Activated CD4-positive, alpha-beta T cell treated with anti-CD3 and anti-CD28 coated beads for 24 hours (primary cell): ENCODE data around the gene APC2.

ENCODE experiments used
- DNase-seq, 2 donors: peaks; one replicate each; pipeline ENCODE4 v3.0.0-alpha.2; 2020; ENCODE audit warnings: low read depth in 2 of 2

APC2 gene, protein sequence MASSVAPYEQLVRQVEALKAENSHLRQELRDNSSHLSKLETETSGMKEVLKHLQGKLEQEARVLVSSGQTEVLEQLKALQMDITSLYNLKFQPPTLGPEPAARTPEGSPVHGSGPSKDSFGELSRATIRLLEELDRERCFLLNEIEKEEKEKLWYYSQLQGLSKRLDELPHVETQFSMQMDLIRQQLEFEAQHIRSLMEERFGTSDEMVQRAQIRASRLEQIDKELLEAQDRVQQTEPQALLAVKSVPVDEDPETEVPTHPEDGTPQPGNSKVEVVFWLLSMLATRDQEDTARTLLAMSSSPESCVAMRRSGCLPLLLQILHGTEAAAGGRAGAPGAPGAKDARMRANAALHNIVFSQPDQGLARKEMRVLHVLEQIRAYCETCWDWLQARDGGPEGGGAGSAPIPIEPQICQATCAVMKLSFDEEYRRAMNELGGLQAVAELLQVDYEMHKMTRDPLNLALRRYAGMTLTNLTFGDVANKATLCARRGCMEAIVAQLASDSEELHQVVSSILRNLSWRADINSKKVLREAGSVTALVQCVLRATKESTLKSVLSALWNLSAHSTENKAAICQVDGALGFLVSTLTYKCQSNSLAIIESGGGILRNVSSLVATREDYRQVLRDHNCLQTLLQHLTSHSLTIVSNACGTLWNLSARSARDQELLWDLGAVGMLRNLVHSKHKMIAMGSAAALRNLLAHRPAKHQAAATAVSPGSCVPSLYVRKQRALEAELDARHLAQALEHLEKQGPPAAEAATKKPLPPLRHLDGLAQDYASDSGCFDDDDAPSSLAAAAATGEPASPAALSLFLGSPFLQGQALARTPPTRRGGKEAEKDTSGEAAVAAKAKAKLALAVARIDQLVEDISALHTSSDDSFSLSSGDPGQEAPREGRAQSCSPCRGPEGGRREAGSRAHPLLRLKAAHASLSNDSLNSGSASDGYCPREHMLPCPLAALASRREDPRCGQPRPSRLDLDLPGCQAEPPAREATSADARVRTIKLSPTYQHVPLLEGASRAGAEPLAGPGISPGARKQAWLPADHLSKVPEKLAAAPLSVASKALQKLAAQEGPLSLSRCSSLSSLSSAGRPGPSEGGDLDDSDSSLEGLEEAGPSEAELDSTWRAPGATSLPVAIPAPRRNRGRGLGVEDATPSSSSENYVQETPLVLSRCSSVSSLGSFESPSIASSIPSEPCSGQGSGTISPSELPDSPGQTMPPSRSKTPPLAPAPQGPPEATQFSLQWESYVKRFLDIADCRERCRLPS (N-terminal part only)

DNA sequence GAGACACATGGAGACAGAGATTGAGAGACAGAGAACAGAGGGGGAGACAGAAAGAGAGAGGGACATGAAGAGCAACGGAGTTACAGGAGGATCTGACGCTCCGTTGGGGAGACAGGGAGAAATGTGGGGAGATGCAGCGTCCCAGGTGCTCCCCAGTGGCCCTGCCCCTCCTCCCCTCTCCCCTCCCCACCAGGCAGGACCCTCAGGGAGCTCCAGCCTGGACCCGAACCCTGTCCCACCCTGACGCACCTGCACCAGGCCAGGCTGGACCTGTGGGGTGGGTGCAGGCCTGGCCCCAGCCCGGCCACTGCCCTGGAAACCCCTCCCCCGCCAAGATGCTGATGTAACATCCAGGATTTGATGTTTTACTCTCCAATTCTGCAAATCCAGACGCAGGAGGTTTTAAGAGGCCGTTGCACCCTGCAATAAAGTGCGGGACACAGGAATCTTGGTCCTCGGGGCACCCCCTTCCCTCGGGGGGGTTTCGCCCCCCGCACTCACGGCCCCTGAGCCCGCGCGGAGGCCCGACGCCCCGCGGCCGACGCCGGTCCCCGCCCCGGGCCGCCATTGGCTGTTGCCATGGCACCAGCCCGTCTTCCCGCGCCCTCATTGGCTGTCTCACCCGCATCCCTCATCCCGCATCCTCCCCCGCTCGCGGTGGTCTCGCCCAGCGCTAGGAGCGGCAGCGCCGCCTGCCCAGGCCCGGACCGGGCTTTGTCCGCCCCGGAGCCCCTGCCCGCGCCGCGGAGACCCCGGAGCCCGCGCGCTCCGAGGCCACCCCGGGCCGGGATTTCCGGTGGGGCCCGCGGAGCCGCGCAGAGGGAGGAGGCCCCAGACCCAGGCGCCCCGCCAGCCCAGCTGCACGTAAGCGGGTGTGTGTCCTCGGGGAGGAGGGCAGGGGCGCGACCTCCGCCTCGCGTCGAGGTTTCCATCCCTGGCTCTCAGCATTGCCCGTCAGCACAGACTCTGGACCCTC is at the start of gene APC2:
APC2 (plus strand) TSS at position 655 of the 976 bp plus-strand sequence. CDS start 2,881 bp downstream, outside the sequence.
- no peak for DNase-seq

DNA sequence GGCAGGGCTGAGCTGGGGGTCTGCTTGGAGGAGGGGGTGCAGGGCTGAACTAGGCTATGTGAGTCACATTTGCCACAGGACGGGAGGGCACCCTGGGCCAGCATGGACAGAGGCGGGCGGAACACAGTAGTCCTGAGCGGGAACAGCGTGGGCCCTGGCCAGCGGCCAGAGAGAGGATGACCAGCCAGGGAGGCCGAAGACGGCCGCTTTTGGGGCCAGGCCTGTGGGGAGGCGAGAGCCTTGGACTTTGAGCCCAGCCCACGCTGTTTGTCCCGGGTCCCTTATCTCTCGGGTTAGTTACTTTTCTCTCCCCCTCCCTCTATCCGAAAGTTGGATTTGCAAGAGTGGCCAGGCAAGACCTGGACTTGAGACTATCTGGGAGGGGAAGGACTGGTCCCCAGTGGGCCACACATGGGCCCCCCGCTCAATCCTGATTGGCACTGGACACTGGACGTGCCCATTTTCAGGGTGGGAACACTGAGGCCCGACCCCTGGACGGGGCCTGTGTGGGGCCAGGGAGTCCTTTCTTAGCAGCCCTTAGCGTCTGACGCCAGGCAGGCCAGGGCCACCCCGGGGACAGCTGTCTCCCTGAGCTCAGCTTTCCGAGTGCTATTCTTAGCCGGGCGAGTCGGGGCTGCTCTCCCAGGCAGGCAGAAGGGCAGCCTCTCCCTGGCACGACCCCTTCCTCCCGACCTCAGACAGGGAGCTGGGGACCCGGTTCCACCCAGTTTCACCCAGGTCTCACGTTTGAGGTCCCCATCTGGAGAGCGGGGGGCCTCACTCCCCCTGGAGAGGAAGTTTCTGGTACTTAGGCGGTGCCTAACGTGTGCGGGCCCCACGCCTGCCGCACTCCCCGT is 49.4 kb upstream of the APC2 start:
- no peak for DNase-seq

DNA sequence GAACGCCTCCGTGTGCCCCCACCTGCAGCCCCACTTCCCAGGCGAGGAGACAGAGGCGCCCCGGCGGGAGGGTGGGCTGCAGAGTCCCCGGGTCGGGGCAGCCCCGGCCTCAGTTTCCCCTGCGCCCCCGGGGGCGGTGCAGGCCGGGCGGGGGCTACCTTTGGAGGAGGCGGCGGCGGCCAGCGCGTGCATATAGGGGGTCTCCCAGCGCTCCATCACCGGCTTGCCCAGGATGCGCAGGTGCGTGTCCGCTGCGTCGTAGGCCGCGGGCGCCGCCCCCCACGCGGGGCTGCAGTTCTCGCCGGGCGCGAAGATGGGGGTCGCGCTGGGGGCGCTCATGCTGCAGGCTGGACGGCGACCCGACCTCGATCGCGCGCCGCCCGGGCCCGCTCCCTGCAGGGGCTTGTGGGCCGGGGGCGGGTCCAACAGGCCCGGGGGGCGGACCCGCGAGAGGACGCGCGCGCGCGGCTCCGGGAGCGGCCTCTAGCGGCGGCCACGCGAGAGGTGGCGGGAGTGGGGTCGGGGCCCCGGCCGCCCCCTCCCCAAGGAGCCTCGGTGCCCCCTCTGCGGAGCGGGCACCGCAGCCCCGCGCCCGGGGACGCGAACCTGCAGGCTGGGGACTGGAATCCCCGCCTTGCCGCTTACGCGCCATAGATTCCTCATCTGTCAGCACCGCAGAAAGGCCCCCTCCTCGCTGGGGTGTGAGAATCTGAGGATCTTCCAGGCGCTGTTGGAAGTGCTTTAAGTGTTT is 48.6 kb upstream of the APC2 start, which contains the start of gene GAMT:
GAMT (minus strand) TSS at position 405 of the 751 bp plus-strand sequence; CDS start at position 339, 66 bp downstream.
- DNase-seq = peak; percentile 39 to 51

DNA sequence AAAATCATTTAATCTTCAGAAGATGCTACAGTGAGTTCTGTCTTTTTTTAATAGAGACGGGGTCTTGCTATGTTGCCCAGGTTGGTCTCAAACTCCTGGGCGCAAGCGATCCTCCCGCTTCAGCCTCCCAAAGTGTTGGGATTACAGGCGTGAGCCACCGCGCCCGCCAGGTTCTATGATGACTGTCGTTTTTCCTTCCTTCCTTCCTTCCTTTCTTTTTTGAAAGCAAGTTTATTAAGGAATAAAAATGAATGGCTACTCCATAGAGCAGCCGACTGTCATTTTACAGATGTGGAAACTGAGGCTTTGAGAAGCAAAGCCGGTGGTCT is 48.1 kb upstream of the APC2 start:
- DNase-seq = no peak

DNA sequence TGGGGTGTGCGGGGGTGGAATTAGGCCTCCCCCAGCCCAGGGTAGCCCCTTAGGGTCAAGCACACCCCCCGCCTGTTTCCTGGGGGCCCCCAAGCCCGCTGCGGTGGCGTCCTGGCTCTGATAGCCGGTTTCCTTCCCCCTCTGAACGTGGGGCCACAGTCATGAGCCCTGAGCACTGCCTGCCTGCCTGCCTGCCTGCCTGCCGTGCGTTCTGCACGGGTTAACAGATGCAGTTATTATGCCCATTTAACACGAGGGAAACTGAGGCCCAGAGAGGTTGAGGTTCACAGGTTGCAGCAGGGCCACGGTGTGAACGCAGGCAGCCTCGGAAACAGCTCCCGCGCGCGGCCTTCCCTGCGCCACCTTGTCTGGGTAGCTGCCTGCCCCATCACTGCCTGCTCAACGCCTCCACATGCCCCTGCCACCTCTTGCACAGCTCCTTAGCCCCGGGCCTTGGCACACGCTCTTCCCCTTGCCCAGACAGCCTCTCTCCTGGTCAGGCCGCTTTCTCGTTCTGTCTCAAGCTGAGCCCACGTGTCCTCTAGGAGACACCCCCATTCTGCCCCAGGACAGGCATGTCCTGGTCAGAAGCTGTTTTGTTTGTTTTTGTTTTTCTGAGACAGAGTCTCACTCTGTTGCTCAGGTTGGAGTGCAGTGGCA is 47.4 kb upstream of the APC2 start:
- DNase-seq = no peak

DNA sequence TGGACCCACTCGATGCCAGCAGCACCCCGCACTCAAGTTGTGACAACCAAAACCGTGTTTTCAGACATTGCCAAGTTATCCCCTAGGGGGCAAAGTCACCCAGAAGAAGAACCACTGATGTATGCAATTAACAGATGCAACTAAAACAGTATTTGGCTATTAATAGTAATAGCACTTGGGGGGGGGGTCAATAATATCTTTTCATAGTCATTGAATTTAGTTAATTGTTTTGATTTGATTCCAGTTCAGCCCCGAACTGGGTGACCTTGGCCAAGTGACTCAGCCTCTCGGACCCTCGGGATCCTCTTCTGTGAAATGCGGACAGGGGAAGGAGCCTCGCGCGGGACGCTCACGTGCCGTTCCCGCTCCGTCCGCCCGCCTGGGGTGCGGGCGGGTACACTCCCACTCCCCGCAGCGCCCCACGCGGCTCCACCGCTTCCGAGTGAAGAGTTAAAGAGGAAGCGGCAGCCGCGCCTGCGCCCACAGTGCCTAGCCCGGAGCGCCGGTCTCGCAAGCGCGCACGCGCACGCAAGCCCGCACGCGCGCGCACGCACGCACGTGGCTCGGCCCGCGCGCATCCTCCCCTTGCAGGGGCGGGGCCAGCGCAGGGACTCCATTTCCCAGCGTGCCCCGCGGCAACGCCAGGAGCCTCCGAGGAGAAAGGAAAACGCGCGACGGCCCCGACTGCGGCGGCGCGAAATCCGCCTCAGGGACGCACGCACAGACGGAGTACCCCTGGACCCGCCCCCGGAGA is 43.0 kb upstream of the APC2 start:
- peak; percentile 98 to 99 for DNase-seq

DNA sequence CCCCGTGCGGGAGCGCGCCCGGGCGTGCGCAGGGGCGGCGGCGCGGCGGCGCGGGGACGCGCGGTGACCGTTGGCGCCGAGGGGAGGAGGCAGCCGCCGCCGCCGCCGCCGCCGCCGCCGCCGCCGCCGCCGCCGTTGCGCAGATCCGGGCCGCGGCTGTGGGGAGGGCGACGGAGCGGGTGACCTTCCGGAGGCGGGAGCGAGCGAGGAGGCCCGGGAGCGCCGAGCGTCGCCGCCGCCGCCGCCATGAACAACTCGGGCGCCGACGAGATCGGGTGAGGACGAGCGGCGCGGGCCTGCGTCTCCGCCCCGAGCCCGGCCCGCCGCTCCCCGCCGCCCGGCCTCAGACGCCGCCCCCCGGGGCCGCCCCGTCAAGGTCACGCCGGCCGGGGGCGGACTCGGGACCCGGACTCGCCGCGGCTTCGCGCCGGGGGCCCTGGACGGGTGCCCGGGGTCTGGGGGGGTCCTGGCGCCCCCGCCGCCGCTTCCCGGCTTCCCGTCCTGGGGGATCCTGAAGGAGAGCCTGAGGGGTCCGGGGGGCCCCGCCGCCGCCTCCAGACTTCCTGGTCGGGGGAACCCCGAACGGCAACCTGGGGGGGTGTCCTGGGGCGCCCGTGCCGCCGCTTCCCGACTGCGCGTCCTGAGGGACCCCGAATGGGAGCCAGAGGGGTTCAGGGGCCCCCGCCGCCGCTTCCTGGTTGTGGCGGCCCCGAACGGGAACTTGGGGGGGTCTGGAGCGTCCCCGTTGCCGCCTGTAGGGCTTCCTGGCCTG is 42.2 kb upstream of the APC2 start, which contains the start of gene DAZAP1:
DAZAP1 (plus strand) TSS at position 59 of the 772 bp plus-strand sequence; CDS start at position 247, 188 bp downstream.
- no peak for DNase-seq

DNA sequence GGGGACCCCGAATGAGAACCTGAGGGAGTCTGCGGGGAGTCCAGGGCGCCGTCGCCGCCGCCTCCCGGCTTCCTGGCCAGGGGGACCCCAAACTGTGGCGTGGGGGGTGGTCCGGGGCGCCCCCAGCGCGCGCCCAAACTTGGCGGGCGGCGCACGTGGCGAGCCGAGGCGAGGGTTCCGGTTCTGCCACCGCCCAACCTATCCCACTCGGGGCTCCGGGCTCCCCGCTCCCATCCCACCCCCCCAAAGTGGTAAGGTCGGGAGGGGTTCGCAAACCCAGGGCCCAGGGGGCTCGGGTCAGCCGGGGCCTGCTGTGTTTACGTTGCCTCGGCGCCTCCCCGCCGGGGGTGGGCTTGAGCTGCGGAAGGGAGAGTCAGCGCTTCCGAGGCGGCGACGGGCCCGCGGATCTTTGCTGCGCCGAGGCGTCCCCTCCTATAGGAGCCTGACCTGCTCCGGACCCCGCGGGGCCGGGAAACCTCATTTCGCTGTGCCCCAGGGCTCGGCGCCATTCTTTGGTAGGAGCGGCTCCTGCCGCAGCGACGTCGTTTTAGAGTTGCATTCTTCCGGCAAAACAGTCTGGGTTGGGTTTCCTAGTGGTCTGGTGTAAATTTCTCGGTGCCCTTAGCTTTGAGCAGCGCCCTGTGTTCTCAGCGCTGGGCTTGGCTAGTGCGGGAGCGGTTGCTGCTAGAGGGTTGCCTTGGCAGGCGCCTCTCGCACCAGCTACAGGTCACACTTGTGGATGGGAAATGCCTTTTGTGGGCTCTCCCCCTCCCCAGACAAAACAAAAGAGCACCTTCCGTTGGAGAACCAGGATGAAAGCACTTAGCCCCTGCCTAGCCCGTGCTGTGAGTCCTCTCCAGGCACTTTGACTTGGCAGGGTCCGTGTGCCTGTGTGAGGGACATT is 41.4 kb upstream of the APC2 start:
- DNase-seq = peak in 1 of 2 donors; percentile 30

DNA sequence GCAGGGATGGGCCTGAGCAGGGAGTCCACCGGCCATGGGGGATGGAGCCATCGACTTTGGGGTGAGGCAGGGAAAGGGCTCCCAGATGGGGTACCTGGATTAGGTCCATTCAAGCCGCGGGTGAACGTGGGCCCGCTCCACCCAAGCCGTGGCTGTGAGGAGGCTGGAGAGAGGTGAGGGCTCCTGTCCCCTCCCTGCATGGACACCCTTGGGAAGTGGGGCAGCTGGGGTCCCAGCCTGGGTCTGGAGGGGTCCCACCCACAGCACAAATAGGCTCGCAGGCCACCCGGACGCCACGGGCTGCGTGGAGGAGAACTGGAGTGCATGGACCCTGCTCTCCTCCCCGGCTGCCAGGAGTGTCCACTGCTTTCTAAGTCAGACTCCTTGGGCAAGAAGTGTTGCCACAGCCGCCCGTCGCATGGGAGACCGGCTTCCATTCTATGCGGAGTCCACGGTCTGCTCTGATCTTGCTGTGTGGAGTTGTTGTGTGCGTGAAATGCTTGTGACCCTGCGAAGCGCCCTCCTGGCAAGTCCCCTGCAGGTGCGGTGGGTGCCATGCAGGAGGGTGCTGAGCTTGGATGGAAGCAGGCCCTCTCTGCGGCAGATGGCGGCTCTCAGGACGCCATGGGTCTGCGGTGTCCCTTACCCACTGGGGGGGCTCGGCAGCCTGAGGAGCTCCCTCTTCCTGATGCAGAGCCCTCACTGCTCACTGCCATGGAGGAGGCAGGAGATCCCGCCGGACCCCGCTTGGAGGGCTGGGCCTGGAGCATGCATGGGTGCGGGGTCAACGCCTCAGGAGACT is 40.5 kb upstream of the APC2 start:
- DNase-seq = no peak

DNA sequence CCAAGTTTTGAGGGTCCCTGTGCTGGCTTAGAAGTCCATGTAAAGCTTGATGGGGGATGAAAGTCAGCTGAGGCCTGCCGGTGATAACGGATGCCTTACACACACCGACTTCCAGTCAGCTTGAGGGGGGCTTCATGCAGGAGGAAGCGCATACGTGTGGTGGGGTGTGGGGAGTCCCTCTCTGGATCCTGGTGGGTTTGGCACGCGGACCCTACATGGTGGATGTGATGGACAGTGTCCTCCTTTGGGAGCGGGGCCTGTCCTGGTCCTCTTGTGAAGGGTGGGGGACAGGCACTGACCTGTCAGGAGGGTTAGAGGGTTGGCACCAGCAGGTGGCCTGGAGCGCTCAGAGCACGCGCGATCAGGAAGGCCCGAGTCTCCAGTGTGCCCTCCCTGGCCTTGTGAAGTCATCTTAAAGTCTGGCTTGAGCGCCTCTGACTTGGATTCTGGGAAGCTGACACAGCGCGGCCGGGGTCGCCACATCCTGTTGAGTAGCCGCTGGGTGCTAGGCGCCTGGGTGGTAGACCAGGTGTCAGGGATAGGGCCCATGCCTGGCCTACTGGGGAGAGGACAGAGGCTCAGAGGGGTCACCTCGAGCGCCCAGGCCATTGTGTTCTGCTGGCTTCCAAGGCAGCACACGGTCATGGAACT is 39.7 kb upstream of the APC2 start:
- DNase-seq = no peak

DNA sequence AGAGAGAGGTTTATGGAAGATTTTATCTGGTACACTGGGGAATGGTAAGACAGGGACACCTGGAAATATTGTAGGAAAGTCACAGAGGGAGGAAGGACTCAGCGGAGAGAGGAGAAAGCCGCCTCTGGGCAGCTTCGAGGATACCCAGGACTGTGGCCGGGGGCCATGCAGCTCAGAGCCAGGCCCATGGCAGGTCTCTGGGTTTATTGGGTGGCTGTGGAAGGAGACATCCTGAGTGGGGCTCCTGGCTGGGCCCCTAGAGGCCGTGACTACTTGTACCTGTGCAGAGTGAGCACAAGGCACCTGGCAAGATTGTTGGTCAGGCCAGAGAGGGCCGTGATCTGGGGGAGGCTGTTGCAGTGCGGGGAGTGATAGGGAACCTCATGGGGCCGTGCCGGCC is 39.1 kb upstream of the APC2 start:
- no peak for DNase-seq

DNA sequence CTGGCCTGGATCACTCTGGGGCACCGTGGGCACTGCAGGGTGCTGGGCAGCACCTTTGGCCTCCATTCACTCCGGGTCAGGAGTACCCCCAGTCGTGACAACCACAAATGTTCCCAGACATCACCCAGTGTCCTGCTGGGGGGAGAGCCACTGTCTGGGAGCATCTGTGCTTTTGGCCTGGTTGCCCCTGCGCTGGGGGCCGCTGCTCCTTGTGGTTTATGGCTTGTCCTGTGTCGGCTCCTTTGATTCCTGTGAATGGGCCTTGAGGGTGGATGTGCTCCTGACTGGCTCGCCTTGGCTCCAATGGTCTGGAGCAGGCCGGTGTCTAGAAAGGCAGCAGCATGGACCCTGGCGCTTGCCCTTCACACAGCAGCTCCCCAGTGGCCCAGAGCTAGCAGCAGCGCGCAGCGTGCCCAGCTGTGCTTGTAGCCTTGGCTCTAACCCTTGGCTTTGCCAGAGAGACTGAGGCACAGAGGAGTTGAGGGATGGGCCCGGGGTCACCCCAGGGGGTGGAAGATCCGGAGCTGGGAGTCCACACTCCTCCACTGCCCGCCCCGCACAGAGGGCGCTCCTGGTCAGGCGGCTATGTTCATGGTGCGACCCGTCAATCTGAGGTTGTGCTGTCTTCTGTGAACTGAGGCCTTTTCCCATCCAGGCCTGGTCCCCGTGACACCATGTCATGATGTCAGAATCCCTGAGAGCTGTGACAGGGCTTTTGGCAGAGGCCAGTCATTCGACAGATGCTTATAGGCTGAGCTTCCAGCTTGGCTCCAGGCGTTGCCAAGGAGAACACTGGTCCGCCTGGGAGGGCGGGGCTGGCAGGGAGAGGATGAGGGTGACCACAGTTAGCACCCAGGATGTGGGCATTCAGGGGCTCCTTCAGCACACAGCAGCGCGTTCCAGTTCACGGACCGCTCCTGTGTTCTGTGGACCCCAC is 38.4 kb upstream of the APC2 start:
- no peak for DNase-seq

DNA sequence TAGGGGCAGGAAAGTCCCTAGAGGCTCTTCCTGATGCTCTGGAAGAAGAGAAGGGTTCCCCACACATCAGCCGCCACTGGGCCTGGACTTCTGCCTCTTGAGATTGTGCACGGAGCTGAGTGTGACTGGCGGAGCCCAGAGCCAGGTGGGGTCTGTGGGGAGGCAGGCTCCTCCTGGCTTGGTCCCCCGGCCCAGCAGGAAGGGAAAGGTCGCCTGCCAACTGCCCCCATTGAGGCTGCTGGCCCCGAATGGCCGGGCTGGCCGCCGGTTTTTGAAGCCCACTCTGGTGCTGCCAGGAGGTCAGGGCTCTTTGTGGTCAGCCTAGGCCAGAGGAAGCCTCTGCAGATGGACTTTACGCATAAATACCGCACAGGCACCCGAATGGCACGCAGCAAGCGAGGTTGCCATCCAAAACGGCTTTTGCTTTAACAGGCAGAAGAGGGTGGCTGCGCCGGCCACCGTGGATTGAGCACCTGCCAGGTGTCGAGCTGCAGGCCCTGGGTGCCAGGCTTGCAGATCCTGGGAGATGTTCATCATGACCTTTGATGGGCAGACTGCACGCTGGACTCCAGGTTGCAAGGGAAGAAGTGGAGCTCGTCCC is 37.5 kb upstream of the APC2 start:
- no peak for DNase-seq
